GM19328 (cell line): ENCODE results near the gene FAM162A.
"Not testable (repeated sequence)": the region's sequence is repeated elsewhere in the genome, so short reads cannot be mapped to it uniquely, and the experiment has no call there.

Experiments
- ATAC-seq: cut with Tn5 transposase; IDR thresholded peaks from one replicate; pipeline ENCODE4 v1.9.1; 2021; ENCODE audit warnings: mild to moderate bottlenecking, moderate library complexity; ENCODE audit not compliant: unreplicated experiment

The FAM162A gene

DNA sequence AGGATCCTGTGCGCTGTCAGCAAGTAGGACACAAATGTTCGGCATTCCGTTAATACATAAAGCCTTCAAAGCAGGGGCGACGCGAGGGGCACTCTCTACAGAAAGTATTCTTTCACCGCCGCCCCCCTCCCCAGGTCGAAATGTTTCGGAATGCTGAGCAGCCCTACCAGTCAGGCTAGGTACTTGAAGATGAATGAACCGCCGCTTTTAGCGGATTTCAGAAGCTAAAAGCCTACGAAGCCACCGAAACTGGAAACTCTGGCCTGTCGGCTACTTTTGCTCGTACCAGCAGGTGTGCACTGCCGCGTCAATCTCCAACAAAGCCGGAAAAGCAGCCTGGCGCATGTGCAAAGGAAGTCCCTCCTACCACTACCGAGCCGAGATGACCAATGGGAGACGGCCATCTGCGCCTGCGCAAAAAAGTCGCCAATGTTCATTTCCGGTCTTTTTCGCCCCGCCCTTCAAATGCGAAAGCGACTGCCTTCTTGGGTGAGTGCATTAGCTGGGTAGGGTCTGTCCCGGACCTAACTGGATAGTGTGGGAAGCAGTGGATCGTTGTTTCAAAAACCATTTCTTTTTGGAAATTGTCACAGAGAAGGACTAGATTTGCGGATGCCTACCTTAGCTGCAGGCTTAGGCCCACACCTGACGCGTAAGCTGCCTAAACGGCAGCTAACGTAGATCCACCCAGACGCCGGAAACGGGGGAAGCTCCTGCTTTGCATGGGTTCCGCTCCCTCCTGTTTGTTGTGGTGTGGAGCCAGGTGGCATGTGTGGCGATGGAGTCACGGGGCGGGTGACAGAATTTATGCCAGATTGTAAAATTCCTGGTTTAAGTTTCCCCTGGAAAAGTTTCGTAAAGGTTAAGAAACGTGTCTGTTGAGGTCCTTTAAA lies 32.0 kb downstream of the FAM162A start, which contains the start of gene WDR5B:
TSS of gene WDR5B (minus strand) at position 301 of the 893 bp plus-strand sequence. CDS start 534 bp downstream, outside the sequence.
- peak; percentile 83 for ATAC-seq

DNA sequence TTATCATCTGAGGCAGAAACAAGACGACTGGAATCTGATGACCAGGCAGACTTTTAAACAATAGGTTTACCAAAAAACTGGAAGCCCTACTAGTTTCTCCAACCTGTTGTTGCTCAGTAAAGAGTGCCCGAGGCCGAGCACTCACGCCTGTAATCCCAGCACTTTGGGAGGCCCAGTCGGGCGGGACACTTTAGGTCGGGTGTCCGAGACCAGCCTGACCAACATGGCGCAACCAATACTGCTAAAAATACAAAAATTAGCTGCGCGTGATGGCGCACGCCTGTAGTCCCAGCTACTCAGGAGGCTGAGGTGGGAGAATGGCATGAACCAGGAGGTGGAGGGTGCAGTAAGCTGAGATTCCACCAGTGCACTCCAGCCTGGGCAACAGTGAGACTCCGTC lies 33.0 kb downstream of the FAM162A start:
- no peak for ATAC-seq

- ATAC-seq = no peak
Measured at GRCh38 chr3:122421101-122421500, 37.1 kb downstream of the FAM162A start.

DNA sequence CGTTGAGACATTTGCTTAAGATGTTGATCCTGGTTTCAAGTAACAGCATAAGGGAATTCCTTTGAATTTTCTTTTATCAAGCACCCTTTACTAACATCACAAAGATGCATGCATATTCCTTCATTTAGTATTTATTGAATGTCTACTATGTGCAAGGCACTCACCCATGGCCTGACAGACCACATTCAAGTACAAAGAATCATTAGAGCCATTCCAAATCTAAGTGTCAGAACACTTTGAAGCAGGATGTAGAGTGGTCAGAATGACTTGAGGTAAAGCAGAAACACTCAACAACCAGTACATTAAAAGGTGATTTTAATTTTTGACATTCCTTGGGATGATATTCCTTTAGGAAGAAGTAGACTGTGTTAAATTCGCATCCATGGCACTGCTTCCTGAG lies 37.9 kb downstream of the FAM162A start:
- ATAC-seq = no peak

DNA sequence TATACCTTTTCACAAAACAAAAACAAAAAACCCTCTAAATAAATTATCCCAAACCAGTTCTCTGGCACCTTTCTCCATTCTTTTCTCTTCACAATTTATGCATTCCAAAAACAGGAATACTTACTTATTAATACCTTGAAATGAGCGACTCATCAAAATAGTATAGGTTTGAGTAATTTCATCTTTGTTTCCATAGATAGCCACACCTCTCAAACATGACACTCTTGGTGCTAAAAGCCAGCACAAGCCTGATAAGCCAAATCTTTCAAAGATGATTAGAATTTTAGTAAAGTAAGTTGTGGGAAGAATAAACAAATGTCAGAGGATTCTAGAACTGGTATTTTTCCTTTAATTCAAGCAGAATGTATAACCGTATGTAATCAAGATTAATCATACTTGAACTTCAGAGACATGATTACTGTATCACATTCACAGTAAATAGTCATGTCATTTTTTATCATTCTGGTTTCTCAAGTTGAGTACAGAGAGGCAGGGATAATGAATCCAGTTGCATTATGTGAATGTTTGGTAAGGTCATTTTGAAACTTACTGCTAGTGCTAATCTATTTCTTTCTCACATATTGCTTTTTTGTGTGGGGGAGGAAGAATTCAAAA lies 44.0 kb downstream of the FAM162A start:
- no peak for ATAC-seq

- no peak for ATAC-seq
Measured at GRCh38 chr3:122430371-122430770, 46.4 kb downstream of the FAM162A start.

GRCh38 chr3:122435950-122436349 lies 52.0 kb downstream of the FAM162A start:
- ATAC-seq = no peak

GRCh38 chr3:122443090-122443489 lies 59.1 kb downstream of the FAM162A start:
- no peak for ATAC-seq

DNA sequence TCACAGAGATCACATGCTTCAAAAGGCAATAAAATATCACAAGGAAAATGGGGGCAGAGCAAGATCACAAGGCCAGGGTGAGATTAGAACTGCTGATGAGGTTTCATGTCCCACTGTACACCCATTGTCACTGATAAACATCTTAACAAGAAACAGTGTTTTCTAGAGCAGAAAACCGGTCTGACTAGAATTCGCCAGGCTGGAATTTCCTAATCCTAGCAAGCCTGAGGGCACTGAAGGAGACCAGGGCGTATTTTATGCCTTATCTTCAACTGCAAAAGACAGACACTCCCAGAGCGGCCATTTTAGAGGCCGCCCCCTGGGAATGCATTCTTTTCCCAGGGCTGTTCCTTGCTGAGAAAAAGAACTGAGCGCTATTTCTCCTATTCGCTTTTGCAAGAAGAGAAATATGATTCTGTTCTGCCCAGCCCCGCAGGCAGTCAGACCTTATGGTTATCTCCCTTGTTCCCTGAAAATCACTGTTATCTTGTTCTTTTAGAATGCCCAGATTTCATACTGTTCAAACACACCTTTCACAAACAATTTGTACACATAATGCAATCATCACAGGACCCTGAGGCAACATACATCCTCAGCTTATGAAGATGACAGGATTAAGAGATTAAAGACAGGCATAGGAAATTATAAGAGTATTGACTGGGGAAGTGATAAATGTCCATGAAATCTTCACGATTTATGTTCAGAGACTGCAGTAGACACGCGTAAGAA lies 59.9 kb downstream of the FAM162A start:
- ATAC-seq = not testable (repeated sequence)

DNA sequence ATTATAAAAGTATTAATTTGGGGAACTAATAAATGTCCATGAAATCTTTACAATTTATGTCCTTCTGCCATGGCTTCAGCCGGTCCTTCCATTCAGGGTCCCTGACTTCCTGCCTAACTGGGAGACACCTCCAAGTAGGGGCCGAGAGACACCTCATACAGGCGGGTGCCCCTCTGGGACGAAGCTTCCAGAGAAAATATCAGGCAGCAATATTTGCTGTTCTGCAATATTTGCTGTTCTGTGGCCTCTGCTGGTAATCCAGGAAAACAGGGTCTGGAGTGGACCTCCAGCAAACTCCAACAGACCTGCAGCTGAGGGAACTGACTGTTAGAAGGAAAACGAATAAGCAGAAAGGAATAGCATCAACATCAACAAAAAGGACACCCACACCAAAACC lies 60.5 kb downstream of the FAM162A start:
- not testable (repeated sequence) for ATAC-seq

GRCh38 chr3:122448218-122448617 lies 64.2 kb downstream of the FAM162A start:
- not testable (repeated sequence) for ATAC-seq

- no peak for ATAC-seq
Measured at GRCh38 chr3:122451371-122451770, 67.4 kb downstream of the FAM162A start.

GRCh38 chr3:122456074-122456473 lies 72.1 kb downstream of the FAM162A start:
- ATAC-seq = no peak

DNA sequence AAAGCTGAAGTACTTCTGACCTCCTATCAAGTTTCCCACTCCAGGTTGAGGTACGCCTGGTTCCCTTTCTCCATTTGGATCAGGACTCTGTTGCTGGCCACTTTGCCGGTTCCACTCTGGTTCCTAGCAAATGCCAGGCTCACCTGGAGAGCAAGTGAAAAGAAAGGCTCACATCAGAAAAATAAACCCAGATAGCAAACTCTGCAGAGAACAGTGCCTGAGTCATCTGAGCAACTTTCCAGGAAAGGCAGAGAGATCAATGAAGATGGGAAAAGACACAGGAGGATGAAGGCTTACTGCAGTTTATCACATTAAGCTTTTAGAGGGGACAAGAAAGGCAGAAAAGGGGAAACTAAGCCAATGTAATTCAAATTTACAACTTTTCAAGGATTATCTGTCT lies 73.7 kb downstream of the FAM162A start:
- no peak for ATAC-seq

GRCh38 chr3:122458992-122459391 lies 75.0 kb downstream of the FAM162A start:
- no peak for ATAC-seq

- no peak for ATAC-seq
Measured at GRCh38 chr3:122461806-122462205, 77.8 kb downstream of the FAM162A start.
